Astrocyte (in vitro differentiated cells and primary cell): ENCODE data around the gene PTAFR. TPM values are rescaled to one million over a fixed set of nuclear protein-coding genes. Genes with fewer than 3 reads are reported as not detected.

Experiments used
- DNase-seq: peaks from one replicate; pipeline ENCODE4 v3.0.0-alpha.2; 2010; ENCODE audit warnings: low read depth
- FAIRE-seq: peaks from 2 replicates; lab custom pipeline; 2011; peaks lifted over from hg19 to GRCh38; lab: Jason Lieb, UNC
- H2AFZ ChIP-seq: 2 replicates; pipeline ENCODE4 v1.6.0; 2012; ENCODE audit warnings: low read depth, low read length, inconsistent platforms
- H3K27ac ChIP-seq: 2 replicates; pipeline ENCODE4 v1.5.1; 2011; ENCODE audit warnings: low read depth, low read length, inconsistent platforms
- H3K27me3 ChIP-seq: 2 replicates; pipeline ENCODE4 v1.6.0; 2011; ENCODE audit warnings: low read length, inconsistent platforms; ENCODE audit not compliant: insufficient read depth
- H3K36me3 ChIP-seq: 2 replicates; pipeline ENCODE4 v1.5.1; 2011; ENCODE audit warnings: low read length, inconsistent platforms; ENCODE audit not compliant: insufficient read depth
- H3K4me1 ChIP-seq: 2 replicates; pipeline ENCODE4 v1.5.1; 2011; ENCODE audit warnings: low read length, inconsistent platforms; ENCODE audit not compliant: insufficient read depth
- H3K4me2 ChIP-seq: 2 replicates; pipeline ENCODE4 v1.6.0; 2012; ENCODE audit warnings: low read length, inconsistent platforms
- H3K4me3 ChIP-seq: 2 replicates; pipeline ENCODE4 v1.5.1; 2011; ENCODE audit warnings: low read depth, mild to moderate bottlenecking, low read length, inconsistent platforms; ENCODE audit not compliant: insufficient read depth
- H3K79me2 ChIP-seq: 2 replicates; pipeline ENCODE4 v1.6.0; 2012; ENCODE audit warnings: mild to moderate bottlenecking, low read length, inconsistent platforms; ENCODE audit not compliant: insufficient read depth
- H3K9ac ChIP-seq: 2 replicates; pipeline ENCODE4 v1.6.0; 2012; ENCODE audit warnings: mild to moderate bottlenecking, low read length, inconsistent platforms
- H3K9me3 ChIP-seq: 2 replicates; pipeline ENCODE4 v1.5.1; 2012; ENCODE audit warnings: low read depth, mild to moderate bottlenecking, low read length, inconsistent platforms; ENCODE audit not compliant: insufficient read depth
- H4K20me1 ChIP-seq: 2 replicates; pipeline ENCODE4 v1.6.0; 2012; ENCODE audit warnings: low read length, inconsistent platforms; ENCODE audit not compliant: insufficient read depth
- H3K27ac Mint-ChIP-seq: one replicate; pipeline ENCODE4 v1.8.0; 2021; ENCODE audit warnings: mild to moderate bottlenecking, mixed read lengths; ENCODE audit not compliant: unreplicated experiment
- H3K27me3 Mint-ChIP-seq: one replicate; pipeline ENCODE4 v1.8.0; 2021; ENCODE audit warnings: low read depth, mixed read lengths; ENCODE audit not compliant: unreplicated experiment
- H3K36me3 Mint-ChIP-seq: one replicate; pipeline ENCODE4 v1.8.0; 2021; ENCODE audit warnings: low read depth, mixed read lengths; ENCODE audit not compliant: unreplicated experiment
- H3K4me1 Mint-ChIP-seq: one replicate; pipeline ENCODE4 v1.8.0; 2021; ENCODE audit warnings: low read depth, mixed read lengths; ENCODE audit not compliant: unreplicated experiment
- H3K4me3 Mint-ChIP-seq: one replicate; pipeline ENCODE4 v1.8.0; 2021; ENCODE audit warnings: mild to moderate bottlenecking, moderate library complexity, mixed read lengths; ENCODE audit not compliant: unreplicated experiment
- H3K9me3 Mint-ChIP-seq: one replicate; pipeline ENCODE4 v1.8.0; 2021; ENCODE audit warnings: mild to moderate bottlenecking, mixed read lengths; ENCODE audit not compliant: unreplicated experiment
- CTCF ChIP-seq: IDR thresholded peaks from 2 replicates; pipeline ENCODE4 v1.5.1; 2011; ENCODE audit warnings: low read depth, mild to moderate bottlenecking, inconsistent platforms, low read length, moderate library complexity; ENCODE audit not compliant: insufficient read depth
- EZH2 ChIP-seq: IDR thresholded peaks from 2 replicates; pipeline ENCODE4 v1.6.1; 2012; ENCODE audit warnings: mild to moderate bottlenecking, low read length, inconsistent platforms; ENCODE audit not compliant: insufficient read depth
- total RNA-seq: library from RNA; stranded (reverse); gene quantifications from 2 replicates; pipeline ENCODE4 v1.2.1, GENCODE V29; 2021

Gene PTAFR
- total RNA-seq, 1 donor from 2014 or later: 0.32 TPM

- DNase-seq: no peak
- Histone ChIP-seq H3K9ac (no peak overlapping the region), H3K4me3 (no peak overlapping the region), H3K36me3 (no peaks in the 10 kb centered on the region), H3K27ac (no peak overlapping the region), H3K4me1 (no peaks in the 10 kb centered on the region), H2AFZ (no peak overlapping the region), H3K79me2 (no peaks in the 10 kb centered on the region), H3K4me2 (no peak overlapping the region), H3K9me3 (no peaks in the 10 kb centered on the region), H4K20me1 (no peaks in the 10 kb centered on the region), H3K27me3 (no peaks in the 10 kb centered on the region)
- Mint-ChIP-seq H3K9me3 (peaks cover 2% of the 10 kb centered on the region), H3K4me3 (no peak overlapping the region), H3K27ac (no peak overlapping the region), H3K36me3 (peaks cover 2% of the 10 kb centered on the region), H3K4me1 (peaks cover 12% of the 10 kb centered on the region), H3K27me3 (no peaks in the 10 kb centered on the region)
- TF ChIP-seq CTCF (no peak), EZH2 (no peak)
- no peak for FAIRE-seq
Measured at GRCh38 chr1:28171246-28171645, 5.2 kb downstream of the PTAFR start.

- Mint-ChIP-seq H3K9me3 (peaks cover 4% of the 10 kb centered on the region), H3K27me3 (no peaks in the 10 kb centered on the region), H3K4me3 (no peak overlapping the region), H3K36me3 (peaks cover 2% of the 10 kb centered on the region), H3K27ac (no peak overlapping the region), H3K4me1 (peaks cover 12% of the 10 kb centered on the region)
- H3K27me3 ChIP-seq: no peaks in the 10 kb centered on the region
- no peaks in the 10 kb centered on the region for H3K79me2 ChIP-seq
- no peak overlapping the region for H3K4me3 ChIP-seq
- FAIRE-seq: no peak
- no peaks in the 10 kb centered on the region for H3K4me1 ChIP-seq
- DNase-seq: no peak
- H2AFZ ChIP-seq: no peak overlapping the region
- H3K9me3 ChIP-seq: no peaks in the 10 kb centered on the region
- no peak overlapping the region for H3K4me2 ChIP-seq
- no peak overlapping the region for H3K27ac ChIP-seq
- H3K9ac ChIP-seq: no peak overlapping the region
- no peaks in the 10 kb centered on the region for H3K36me3 ChIP-seq
- no peaks in the 10 kb centered on the region for H4K20me1 ChIP-seq
- TF ChIP-seq EZH2: no peak
- no peak for TF ChIP-seq CTCF
Measured at GRCh38 chr1:28170001-28170596, 6.4 kb downstream of the PTAFR start.

- Histone ChIP-seq H3K9me3 (no peaks in the 10 kb centered on the region), H3K9ac (no peak overlapping the region), H3K79me2 (no peaks in the 10 kb centered on the region), H3K36me3 (no peaks in the 10 kb centered on the region), H3K27me3 (no peaks in the 10 kb centered on the region), H3K27ac (no peak overlapping the region), H2AFZ (no peak overlapping the region), H3K4me2 (no peak overlapping the region), H3K4me1 (peaks cover 8% of the 10 kb centered on the region), H4K20me1 (no peaks in the 10 kb centered on the region), H3K4me3 (no peak overlapping the region)
- TF ChIP-seq EZH2 (no peak), CTCF (no peak)
- Mint-ChIP-seq H3K27ac (no peak overlapping the region), H3K4me1 (peaks cover 6% of the 10 kb centered on the region), H3K4me3 (no peak overlapping the region), H3K36me3 (no peaks in the 10 kb centered on the region), H3K27me3 (no peaks in the 10 kb centered on the region), H3K9me3 (peaks cover 4% of the 10 kb centered on the region)
- FAIRE-seq (no peak), DNase-seq (peak; percentile 36)
Measured at GRCh38 chr1:28163496-28164161, 12.9 kb downstream of the PTAFR start.
